Stimulated activated CD8-positive, alpha-beta memory T cell treated with anti-CD3 and anti-CD28 coated beads, Interleukin-15, amount 100 ng/mL, for 24 hours (primary cell): Measurements from ENCODE around the gene CAMKMT.

Experiments
- DNase-seq: peaks from one replicate; pipeline ENCODE4 v3.0.0-alpha.2; 2020; ENCODE audit warnings: low read depth

The CAMKMT gene

DNA sequence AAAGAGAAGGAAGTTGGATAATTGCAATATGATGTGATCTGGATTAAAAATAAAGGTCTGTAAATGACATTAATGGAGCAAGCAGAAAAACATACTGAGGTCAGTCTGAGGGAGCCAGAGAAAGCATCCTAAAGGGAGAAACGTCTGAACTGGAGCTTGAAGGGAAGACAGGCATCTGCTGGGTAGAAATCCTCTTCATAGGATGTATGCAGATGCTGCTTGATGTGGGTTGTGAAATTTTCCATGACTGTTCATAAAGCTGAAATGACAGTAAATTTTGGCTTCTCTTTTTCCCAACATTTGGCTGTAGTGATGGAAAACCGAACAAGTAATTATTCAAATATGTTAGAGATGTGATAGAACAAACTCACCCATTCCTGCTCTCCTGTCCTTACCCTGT lies 287.6 kb downstream of the CAMKMT start:
- DNase-seq, result no peak

- no peak for DNase-seq
These were observed 289.0 kb downstream of the CAMKMT start for GRCh38 chr2:44650796-44651195.

- no peak for DNase-seq
These were observed 290.2 kb downstream of the CAMKMT start for GRCh38 chr2:44651974-44652373.

GRCh38 chr2:44652701-44653100 lies 291.0 kb downstream of the CAMKMT start:
- DNase-seq, result no peak

DNA sequence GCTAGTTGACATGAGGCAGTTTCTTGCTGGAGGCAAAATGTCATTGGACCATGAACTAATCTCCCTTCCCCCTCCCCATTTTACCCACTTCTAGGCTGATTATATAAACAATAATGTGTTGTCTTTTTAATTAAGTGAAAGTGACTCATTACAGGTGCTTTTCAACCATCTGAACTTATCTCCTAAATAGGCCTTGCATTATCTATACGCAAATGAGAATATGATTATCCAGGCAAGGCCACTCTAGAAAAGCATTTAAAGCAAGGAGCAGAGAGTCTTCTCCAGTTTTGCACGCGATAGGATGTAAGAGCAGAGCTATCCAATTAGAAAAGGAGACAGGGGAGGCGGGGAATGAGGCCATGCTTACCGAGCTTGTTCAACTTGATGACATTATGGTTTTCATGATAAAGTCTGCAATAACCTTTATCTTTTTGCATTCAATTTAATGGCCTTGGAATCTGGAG lies 293.7 kb downstream of the CAMKMT start:
- no peak for DNase-seq

DNA sequence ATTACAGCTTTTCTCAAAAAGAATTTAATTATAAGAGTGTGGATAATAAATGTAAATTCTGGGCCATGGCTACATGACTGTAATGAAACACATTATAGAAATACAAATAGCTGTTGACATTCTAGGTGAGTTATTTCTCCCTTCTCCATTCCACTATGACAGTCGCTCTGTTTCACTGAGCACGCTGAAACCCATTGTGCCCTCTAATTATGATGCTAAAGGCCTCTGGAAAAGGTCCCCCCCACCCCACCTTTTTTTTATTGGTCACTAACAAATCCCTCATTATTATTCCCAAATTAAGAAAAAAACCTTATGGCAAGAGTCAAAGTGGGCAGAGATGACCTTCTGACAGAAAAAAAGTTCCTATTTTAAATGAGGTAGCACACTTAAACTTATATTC lies 294.7 kb downstream of the CAMKMT start:
- no peak for DNase-seq

DNA sequence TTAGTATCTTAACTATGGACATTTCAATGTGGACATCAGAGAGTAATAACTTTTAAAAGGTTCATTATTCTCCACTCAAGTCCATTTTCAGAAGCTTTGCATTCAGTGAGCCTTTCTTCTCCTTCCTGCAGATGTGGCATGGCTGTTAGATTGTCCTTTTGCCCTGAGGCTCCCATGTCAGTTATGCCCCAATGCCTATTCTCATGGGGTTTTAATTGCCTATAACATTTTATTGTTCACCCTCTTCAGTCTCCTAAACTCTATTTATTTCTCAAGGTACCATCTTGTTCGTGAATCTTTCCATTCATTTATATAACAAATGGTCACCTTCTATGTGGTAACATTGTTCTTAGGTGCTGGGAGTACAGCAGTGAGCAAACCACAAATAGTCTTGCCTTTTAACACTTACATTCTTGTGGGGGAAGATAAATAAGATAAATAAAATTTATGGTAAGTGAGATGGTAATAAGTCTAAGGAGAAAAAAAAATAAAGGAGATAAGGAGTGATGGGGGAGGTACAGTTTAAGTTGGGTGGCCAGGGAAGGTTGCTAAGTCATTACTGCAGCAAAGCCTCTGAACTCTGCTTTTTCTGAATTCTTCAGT lies 301.8 kb downstream of the CAMKMT start:
- no peak for DNase-seq

DNA sequence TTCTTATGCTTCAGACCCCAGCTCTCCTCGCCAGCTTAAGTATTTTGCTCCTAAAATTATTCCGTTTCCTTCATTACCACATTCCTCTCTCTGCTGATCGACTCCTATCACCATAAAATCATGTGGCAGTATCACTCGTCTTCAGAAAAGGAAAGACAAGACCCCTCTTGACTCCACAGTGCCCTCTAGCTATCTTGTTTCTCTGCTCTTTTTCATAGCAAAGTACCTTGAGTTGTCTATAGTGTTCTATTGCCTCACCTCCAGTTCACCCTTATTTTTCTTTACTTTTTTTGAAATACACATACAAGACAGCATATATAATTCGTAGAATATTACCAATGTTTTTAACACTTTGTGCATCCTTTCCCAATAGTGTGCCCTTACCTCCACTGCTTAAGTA lies 306.6 kb downstream of the CAMKMT start:
- DNase-seq, result no peak

DNA sequence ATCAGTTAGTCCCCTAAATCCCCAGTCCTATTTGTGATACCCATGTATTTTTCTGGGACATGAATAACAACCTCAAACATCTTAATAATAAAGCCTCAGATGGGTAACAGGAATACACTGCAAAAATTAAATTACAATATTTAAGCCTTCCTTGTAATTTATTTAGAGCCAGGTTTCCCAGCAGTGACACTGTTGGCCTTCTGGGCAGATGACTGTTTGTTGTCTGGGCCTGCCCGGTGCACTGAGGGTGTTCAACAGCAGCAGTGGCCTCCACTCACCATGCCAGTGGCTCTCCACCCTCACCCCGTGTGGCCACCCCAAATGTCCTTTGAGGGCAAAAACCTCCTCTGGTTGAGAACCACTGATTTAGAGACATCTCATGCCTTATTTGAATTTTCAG lies 309.5 kb downstream of the CAMKMT start:
- DNase-seq, result no peak

GRCh38 chr2:44671916-44672315 lies 310.2 kb downstream of the CAMKMT start:
- no peak for DNase-seq

- DNase-seq, result no peak
These were observed 310.7 kb downstream of the CAMKMT start for GRCh38 chr2:44672431-44672830.

DNA sequence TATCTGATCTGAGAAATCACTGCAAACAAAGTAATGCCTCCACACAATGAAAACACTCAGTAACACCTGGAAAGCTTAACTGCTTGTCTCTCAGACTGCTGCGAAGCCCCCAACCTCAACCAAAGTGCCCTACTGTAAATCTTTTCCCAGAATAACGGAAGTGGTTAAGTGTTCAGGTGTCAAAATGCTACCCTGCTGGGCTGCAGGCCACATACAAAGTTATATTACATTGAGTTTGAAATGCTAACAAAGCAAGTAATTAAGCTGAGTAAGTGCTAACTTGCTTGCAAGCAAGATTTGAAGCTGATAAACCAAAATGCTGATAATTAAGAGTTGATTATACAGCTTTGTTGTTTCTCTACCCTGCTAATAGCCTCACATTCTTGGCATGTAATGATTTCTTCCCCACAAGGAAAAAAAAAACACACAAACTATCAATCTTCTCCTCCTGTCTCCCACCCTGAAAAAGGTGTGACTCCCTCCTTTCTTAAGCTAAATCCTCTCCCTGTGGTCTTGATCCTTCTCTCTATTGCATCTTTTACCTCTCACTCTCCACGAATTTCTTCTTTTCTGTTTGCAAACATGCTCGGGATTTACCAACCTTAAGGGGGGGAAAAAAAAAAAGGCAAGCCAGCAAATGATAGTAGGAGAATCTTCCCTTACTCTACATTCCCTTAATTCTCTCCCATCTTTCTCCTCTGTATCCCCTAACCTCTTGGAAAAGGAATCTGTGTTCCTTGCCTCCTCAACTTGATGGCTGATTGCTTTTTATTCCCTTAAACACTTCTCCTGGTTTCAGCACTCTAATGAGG lies 312.9 kb downstream of the CAMKMT start:
- DNase-seq, result no peak

DNA sequence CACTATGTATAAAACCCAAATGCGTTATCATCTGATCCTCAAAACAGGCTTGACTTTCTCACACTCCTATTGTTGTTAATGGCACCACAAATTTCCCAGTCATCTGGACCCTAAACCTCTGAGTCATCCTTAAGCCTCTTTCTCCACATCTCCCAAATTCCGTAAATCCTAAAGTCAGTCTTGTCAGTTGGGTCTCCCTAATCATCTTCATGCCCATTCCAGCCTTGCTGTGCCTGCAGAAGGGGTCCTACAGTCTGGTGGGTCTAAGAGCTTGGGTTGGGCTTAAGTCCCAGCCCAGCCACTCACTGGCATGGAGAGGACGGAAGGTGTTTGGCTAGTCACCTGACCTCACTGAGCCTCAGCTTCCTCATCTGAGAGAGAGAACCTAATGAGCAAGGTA lies 314.6 kb downstream of the CAMKMT start:
- DNase-seq, result no peak

GRCh38 chr2:44679584-44679983 lies 317.8 kb downstream of the CAMKMT start:
- DNase-seq, result no peak

DNA sequence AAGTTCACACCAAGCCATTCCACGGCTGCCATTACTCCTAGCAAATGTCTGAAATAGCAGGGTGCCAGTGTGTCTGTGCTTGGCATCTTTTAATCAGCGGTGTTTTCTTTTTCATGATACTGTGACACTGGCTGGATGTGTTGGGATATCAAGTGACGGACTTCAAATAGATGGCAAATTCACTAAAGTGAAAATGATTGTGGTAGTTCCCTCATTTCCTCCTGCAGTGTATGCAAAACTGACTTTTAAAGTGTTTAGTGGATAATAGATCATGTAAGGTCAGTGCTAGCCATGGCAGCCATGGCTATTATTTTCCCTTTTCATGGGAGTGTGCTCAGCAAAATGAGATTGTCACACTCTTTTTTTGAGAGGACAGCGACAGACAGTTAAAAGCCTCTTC lies 318.2 kb downstream of the CAMKMT start:
- DNase-seq, result no peak

DNA sequence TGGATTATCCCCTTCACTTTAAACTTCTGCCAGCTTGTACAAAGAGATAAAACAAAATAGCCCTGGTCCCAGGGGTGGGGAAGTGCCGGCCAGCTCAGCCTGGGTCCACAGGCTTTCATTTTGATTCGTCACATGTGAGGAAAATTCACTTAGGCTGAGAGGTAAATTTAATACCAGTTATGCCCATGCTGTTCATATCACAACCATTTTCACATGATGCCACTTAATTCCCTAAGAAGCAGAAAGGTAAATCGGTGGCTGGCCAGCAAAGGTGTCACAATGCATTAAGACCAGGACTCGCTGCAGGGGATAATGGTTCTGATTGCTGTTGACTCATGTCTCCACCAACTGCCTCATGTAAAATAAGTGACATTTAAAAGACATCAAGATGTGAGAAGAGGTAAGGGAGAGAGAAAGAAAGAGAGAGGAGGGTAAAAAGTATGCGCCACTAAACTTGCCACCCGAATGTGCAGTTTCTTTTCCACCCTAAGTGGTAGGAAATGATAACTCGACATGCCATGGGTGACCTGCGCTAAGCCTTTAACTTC lies 318.8 kb downstream of the CAMKMT start:
- DNase-seq, result no peak

GRCh38 chr2:44680983-44681531 lies 319.3 kb downstream of the CAMKMT start:
- no peak for DNase-seq

DNA sequence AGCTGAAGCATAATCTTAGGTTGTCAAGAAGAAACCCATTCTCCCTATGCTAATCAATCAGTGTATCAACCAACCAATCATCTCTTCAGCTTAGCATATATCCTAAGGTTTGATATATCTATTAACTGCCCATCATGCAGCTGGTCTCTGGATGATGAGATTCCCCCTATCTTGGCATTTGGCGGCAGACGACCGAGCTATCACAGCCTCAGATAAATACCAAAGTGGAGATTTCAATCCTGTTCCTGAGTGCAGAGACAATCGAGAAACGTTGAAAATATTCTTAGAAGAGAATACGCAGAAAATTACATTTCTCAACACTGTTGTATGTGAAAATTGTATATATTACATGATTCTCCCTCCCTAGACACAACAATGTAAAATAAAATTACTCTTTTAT lies 320.7 kb downstream of the CAMKMT start:
- DNase-seq, result no peak

DNA sequence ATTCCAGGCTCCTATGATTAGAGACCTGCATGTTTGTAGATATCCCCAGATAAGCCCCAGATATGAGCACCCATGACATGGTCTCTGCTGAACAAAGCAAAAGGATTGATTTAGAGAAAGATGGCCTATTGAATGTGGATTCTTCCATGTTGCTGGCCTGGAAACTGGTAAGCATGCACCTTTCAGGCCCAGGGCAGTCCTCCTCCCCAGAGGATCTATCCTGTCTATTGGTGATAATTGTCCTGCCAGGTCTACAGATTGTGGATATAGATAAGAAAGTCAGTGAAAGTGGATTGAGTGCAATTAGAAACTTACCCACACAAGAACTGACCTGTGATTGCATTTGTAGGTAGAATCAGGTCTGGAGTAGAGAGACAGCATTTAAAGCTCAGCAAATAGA lies 322.8 kb downstream of the CAMKMT start:
- DNase-seq, result no peak

DNA sequence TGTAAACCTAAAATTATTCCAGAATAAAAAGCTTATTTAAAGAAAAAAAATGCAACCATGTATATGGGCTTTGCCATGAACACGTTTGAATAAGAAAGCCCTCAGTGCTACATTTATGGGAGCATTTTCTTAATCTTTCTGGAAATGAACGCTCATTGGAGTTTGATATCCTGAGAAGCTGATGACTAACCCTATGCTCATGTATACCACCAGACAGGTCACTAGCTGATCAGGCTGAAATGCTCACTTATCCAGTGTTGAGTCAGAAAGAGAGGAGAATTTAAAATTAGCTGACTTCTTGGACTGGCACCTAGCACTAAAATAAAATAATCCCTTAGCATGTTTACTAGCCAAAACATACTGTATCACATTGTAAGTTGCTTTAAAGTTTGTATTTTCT lies 324.8 kb downstream of the CAMKMT start:
- DNase-seq, result no peak

GRCh38 chr2:44687686-44688455 lies 326.1 kb downstream of the CAMKMT start:
- no peak for DNase-seq

GRCh38 chr2:44688456-44689124 lies 326.8 kb downstream of the CAMKMT start:
- no peak for DNase-seq
